Myocyte (in vitro differentiated cells): Measurements from ENCODE around the gene SIX3. TPM values are rescaled to one million over a fixed set of nuclear protein-coding genes. Genes with fewer than 3 reads are reported as not detected.

ENCODE experiments used
- DNase-seq: peaks from one replicate; pipeline ENCODE4 v3.0.0-alpha.2; 2012; ENCODE audit warnings: low read depth
- polyA plus RNA-seq: library from polyadenylated mRNA; unstranded; fragments of >200 nt; gene quantifications from one replicate; pipeline ENCODE4 v1.2.1, GENCODE V29; 2012; ENCODE audit warnings: missing spikeins
- total RNA-seq: library from RNA; depleted of rRNA; stranded (reverse); fragments of >200 nt; gene quantifications from 2 replicates; pipeline ENCODE4 v1.2.3, GENCODE V29; 2014

SIX3 gene
- total RNA-seq = not detected in 2 replicates
- 0.06 TPM for polyA plus RNA-seq

DNA sequence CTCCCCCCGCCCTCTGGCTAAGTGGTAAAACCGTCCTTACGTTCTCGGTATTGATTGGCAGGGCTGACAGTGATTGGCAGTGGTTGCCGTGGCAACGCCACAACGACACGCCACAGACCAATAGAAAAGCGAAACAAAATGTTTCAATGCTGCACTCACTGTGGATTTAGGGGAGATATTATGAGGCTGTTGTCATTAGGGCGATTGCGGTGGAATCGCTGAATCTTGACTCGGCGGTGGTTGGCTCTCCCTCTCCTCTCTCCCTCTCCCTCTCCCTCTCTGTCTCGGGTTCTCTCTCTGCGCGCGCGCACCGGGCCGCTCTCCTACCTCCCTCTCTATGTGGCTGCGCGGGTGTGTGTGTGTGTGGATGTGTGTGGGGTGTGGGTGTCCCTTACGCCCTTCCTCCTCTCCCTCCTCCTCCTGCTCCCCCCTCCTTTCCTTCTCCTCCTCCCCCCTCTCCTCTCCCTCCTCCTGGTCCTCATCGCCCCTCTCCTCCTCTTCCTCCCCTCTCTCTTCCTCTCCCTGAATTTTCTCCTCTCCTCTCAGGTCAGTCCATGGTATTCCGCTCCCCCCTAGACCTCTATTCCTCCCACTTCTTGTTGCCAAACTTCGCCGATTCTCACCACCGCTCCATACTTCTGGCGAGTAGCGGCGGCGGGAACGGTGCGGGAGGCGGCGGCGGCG, at the start of gene SIX3:
TSS of gene SIX3 (plus strand) at position 152 of the 684 bp plus-strand sequence. CDS start at position 555, 403 bp downstream.
- no peak for DNase-seq

DNA sequence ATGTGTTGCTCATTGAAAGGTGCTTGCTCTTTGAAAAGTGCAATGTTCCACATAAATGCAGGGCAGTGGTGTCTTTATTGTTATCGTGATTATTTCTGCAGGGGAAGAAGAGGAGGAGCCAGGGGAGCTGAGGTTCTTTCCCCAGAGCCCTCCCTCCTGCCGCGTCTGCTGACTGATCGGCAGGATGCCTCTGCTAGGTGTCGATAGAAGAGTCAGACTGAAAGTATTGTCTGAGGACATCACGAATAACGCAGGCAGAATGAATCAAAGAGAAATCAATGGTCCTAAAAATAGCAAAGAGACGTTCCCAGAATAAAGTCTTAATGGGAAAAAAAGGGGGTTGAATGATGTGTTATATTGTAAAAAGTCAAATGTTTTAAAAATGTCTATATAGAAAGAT, 47.4 kb upstream of the SIX3 start:
- DNase-seq = no peak

DNA sequence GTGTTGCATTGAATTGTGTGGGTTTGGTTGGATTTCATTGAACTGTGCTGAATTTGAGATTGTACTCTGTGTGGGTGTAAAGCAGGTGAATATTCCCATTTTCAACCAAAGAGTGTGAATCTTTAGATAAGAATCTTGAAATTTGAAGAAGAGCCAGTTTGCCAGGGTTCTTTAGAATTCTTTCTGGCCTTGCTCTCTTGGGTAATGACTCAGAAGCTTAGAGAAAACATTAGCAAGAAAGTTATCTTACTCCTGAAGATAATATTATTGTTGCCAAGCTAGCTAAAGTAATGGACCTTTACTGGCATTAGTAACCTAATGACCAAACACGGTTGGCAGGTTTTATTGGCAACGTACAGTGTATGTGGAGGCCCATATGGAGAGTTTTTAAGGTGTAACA, 46.4 kb upstream of the SIX3 start:
- DNase-seq = peak; percentile 6

DNA sequence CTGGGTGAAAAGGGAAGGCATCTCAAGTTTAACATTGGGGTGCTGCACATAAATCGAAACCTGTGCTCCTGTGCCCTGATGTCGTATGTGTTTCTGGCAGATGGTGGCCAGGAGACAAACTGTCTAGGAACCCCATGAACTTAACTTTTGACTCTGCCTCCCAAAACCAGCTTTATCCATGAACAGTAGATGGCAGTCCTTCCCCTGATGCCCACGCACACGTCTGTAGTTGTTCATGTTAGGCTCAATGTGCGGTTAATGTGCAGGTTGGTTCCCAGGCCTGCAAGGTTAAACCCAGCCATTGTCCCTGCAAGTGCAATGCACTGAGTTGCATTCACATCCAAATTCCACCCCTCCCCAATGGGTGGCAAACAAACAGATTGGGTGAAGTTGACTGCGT, 44.1 kb upstream of the SIX3 start:
- peak; percentile 2 for DNase-seq

DNA sequence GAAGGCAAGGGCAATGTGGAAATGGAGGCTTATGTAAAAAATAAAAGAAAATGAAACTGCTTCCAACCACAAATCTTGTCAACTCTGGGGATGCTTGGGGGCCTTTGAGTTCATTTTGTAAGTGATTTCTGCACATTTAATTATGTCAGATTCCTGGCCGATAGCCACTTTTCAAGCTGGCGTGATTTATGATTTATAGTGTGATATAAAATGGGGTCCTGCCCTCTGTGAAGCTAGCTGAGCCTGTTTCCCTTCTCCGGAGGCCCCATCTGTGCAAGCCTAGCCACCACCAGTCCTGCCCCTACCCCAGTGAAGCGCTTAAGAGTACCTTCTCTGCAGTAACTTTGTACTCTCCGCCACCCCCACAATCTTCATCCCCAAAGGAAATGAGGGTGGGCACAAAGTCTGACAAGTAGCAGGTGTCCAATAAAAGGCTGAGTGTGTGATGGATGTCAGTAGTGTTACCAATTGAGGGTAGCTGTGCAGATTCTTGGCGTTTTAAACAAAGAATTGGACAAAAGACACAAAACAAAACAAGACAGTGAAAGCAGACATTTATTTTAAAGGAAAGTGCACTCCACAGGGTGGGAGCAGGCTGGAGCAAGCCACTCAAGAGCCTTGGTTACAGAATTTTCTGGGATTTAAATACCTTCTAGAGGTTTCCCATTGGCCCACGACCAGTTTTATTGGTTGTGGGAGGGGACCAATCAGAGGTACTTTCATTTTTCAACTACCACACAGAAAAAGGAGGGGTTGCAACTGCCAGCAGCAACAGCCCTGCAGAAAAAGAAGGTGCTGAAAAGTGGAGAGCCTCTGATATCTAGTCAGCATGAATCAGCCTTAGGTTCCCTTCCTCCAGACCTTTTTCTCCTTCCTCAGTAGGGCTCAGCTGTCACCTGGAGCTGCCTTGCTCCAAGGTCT, 39.0 kb upstream of the SIX3 start:
- no peak for DNase-seq

DNA sequence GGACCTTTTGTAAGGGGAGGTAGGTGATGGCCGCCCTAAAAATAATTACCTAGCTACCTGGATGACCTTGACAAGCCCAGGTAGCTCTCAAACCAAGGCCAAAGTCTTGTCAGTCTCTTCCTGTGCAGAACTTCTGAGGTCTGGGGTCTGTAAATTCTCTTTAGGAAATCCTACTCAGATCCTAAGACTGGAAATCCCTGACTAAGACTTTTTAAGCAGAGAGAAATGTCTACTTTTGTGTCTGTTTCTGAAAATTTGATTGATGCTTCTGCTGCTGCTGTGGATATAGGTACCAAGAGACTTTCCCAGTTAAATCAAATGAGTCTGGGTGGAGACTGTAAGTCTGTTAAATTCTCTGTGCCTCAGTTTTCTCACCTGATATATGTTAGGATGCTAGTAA, 36.9 kb upstream of the SIX3 start:
- DNase-seq = no peak

DNA sequence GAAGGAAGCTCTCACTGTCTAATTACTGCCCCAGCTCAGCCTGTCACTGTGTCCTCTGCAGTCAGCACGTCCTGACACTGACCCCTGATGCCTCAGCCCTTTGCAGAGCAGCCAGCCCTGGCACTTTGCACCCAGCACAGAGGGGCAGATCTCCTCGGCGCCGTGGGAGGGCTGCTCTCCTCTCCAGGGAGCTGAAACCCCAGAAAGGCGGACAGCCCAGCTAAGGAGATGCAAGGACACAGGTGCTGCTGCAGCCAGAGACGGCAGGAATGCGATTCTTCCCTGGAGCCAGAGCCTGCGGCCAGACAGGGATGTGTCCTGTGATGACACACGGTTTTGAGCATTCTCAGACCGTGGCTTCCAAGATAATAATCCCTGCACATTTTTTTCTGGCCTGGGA, 34.5 kb upstream of the SIX3 start:
- peak; percentile 69 for DNase-seq

DNA sequence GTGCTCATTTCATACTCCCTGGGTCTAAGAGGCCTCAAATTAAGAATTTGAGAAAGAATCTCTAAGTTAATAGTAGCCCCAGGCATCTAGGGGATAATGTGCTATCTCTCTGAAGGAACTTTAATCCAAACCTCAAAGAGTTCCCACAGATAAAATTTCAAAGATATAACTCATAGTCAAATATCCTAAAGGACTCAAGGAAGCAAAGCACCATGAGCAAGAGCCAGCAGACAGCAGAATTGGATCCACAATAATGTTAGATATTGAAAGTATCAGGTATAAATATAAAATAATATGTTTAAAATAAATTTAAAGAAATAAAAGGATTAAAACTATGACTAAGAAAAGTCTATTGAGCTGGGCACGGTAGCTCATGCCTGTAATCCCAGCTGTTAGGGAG, 31.7 kb upstream of the SIX3 start:
- no peak for DNase-seq

DNA sequence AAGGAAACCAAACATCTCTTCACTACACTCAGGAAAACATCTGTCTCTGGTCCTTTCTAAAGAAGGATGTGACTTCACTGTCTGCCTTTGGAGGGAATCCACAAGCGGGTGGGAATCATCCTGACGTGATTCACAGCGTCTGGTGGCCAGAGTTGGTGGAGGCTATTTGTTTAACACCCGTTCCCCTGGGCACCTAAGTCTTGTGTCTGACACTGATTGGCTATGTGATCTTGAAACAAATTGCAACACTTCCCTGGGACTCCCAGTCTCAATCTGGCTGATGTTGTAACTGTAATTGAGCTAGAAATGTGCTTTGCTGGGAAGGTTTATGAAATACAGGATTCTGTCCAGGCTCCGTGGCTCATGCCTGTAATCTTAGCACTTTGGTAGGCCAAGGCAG, 28.8 kb upstream of the SIX3 start:
- no peak for DNase-seq

DNA sequence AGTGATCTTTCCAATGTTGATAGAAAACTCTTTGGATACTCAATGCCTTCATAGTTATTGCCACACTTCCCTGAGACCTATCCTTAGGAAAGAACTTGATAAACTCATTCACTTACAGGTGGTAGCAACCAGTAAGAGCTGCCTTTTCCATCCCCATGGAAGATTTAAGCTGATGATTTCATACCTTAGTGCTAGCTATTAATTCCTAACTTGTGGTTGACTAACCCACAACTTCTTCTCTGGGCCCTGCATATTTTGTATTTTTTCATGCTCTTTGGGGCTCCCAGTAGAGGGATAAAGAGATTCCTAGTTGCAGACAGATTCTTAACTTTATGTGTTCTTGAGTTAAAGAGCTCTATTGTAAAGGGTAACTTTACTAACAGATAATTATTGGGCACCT, 25.2 kb upstream of the SIX3 start:
- DNase-seq = no peak

DNA sequence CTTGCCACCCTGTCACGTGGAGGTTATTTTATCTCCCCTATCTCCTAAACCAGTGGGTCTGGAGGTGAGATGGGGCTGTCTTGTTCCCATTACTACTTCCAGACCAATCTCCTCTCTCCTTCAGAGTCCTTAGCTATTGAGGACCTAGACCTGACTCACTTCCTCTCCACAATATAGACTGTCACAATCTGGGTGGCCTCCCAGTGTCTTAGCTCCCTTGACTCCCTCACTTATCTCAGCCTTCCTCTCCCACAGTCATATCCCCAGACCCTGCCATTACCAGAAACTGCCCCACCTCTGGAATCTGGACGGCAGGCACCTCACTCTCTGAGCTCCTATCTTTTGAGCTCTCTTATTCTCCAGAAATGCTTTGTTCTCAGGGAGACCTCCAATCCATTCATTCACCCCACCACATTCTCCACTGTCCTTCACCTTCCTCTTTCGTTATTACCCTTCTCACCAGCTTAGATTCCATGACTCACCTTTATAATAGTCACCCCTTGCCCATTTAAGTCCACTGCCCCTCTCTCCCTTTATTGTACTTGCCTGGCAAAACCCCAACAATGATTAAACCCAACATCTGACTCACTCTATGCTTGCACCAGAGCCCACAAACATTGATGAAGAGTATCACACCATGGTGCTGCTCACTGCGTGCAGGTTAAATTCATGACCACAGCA, 23.3 kb upstream of the SIX3 start:
- no peak for DNase-seq

DNA sequence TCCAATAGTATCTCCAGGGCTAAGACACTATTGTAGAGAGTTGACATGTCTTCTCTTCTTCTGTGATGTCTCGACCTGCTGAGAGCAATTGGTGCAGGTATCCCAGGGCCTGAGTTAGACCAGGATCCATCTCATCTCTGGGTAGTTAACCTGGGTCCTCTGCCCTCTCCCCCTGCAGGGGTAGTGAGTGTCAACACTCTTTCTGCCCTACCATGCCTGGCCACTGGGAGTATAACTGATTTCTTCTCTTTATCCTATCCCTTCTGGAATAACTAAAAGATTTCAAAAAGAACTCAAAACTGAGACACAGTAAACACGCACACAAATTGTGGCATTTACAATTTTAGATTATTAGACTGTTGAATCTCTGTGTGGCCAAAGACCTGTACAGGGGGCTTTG, 20.8 kb upstream of the SIX3 start:
- DNase-seq = no peak

DNA sequence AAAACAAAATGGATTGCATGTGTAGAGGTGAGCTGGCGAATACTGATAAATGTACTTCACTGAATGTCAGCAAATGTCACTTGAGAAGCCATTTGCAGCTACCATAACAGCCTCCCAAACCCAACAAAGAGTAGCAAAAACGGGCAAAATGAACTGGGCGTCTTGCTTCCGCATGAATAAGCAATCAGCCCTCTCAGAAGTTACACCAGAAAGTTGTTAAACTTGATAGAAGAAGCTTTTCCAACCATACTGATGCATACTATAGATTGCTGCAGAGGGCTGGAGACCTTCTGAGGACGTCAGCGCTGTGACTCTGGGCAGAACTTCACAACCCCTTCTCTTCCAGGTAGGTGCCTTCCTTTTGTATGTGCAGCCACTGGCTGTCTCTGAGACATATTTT, 18.7 kb upstream of the SIX3 start:
- no peak for DNase-seq

DNA sequence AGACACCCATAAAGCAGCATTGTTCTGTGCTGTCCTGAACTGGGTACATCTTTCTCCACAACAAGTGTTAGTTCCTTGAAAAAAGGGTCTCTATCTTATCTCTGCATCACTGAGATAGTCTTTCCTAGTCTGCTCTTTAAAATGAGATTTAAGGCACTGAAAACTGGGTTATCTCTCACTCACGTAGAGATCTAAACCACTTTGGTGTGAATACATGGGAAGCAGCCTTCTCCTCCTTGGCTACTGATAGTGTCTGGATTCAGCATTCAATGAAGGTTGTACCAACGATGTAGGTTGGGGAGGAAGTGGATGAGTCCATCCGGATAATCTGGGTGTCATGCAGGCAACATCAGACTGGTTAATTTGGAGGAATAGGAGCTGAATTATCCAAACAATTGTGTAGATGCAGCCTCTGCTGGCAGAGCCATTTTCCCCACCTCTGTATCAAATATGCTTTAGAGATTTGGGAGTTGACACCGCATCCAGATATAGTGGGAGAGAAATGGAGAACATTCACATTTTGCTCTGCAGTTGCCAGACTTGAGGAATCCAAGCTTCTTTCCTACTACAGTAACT, 15.9 kb upstream of the SIX3 start:
- DNase-seq = no peak

DNA sequence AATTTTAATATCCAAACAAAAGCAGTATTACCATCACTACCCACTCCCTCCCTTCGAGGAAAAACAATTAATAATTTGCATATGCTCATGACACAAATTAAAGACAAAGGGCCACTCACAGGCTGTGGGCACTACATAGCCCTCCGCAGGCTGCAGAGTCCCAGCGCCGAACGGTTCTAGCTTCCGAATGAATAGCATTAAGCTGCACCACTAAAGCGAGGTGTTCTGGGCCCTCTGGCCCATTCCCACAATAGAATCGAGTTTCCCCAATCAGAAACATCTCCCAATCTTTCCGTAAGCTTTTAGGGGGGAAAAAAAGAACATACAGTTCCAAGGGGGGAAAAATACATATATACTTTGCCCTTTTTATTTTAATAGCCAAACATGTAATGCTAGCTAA, 14.5 kb upstream of the SIX3 start:
- no peak for DNase-seq

DNA sequence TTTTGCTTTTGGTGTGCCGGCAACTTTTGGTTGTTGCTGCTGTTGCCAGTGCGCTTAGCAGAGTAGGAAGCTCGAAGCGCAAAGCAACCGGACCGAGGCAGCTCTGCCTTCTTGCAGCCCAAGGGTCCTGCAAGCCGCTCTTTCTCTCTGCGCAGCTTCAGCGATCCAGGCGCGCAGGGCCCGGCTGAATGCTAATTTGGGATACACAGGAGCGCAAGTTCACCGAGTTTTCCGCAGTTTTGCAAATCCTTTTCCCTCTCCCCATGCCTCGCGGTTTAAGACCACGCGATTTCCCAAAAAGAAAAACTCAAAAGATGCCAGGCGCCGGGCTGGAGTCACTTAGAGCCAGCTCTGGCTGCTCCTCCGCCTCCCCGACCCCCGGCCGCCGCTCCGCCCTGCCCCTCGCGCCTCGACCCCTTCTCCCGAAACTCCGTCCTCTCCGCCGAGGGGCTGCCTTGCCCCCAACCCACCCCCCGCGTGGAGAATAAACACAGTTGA, 13.5 kb upstream of the SIX3 start:
- no peak for DNase-seq

DNA sequence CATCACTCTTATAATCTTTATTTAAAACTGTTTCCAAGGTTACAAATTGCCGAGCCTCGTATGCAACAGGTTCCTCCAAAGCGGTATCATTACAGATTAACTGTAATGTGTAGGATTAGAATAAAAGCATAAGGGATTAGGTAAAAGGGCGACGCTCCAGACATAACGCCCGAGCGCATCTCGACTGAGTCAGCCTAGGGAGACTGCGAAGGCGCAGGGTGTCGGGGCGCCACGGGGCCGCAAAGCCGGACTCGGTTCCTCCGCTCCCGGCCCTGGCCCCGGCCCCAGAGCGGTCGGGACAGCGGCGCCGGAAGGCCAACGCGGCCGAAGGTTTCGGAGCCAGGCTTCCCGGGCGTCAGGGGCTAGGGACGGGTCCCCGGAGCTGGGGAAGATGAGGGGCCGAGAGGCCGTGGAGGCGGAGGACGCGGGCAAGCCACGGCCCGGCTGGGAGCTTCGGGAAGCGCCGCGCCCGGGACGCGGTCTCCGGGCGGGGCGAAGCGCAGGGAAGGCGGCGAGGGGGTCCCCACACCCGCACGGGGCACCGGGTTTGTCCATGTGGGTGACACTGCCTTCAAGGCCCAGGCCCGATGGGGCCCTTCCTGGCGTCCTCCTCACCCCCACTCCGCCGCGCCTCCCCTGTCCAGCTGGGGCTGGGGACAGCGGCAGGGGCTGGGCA, 12.9 kb upstream of the SIX3 start:
- no peak for DNase-seq

DNA sequence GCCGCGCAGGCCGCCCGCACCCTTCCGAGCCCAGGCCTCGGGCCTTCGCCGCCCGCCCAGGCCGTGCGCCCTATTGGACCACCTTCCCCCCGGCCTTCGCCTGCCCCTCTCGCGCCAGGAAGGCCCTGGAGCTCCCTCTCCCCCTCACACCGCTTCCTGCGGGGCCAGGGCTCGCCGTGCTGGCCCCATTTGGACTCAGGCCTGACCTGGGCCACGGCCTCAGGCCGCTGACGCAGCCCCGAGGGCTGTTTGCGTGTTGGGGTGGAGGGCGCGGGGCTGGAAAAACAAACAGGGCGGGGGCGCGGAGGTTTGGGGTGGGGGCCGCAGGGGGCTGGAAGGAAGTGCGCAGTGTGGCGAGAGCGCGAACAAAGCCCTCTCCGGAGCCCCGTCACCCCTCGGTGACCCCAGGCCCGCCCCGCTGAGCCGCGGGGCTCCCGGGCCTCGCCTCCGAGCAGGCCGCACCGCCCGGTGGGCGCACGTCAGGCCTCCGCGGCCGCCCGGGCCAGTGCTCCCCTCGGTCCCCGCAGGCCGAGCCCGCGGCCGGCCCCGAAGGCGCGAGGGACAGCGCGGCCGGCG, 12.3 kb upstream of the SIX3 start:
- DNase-seq = no peak

DNA sequence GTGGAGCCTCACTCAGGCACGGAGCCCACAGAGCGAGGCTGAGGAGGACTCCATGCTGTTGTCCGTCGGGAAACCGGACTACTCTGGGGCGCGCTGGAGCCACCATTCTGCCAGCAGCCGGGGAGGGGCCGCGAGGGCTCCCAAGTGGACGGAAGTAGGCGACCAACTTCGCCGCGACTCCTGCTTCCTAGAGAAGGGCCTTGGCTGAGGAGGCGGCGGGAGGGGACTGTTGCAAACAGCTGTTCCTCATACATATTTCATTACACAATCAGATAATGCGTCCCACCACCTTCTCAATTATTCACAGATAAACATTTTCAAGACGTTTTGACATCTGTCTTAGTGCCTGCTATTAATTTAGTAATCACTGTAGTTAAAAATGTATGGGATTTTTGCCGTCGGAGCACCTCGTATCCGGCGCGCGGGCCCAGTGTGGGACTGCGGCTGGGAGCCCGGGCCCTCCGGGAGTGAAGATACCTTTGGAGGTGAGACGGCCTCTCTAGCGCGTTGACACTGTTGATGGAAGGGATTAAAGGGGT, 11.7 kb upstream of the SIX3 start:
- DNase-seq = no peak
